ENCODE data around the gene PHKB.

Gene PHKB

GRCh38 chr16:47578033-47578432 is 116.9 kb downstream of the PHKB start:
- H3K36me3 ChIP-seq (ENCODE audit: control insufficient read depth, insufficient read depth, low read length): no peaks in the 10 kb centered on the region
- no peak overlapping the region for H3K4me3 ChIP-seq (ENCODE audit: insufficient read depth, low read depth, low read length, poor library complexity, severe bottlenecking)
- no peak overlapping the region for H3K27ac ChIP-seq (ENCODE audit: insufficient read depth, low read length, poor library complexity, severe bottlenecking)
- H3K9me3 ChIP-seq (ENCODE audit: control insufficient read depth, low read length): no peaks in the 10 kb centered on the region
- DNase-seq: no peak
- no peaks in the 10 kb centered on the region for H3K27me3 ChIP-seq (replicated peaks; ENCODE audit: control insufficient read depth, insufficient read depth, low read length, poor library complexity, severe bottlenecking)
- peaks cover 3% of the 10 kb centered on the region for H3K4me1 ChIP-seq (ENCODE audit: control insufficient read depth, insufficient read depth, low read length, poor library complexity, severe bottlenecking)

GRCh38 chr16:47578573-47578972 is 117.4 kb downstream of the PHKB start:
- DNase-seq: no peak

GRCh38 chr16:47581114-47581513 is 120.0 kb downstream of the PHKB start:
- H3K9me3 ChIP-seq (ENCODE audit: control insufficient read depth, low read length): no peaks in the 10 kb centered on the region
- DNase-seq: no peak
- H3K36me3 ChIP-seq (ENCODE audit: control insufficient read depth, insufficient read depth, low read length): peaks cover 4% of the 10 kb centered on the region
- H3K4me1 ChIP-seq (ENCODE audit: control insufficient read depth, insufficient read depth, low read length, poor library complexity, severe bottlenecking): no peaks in the 10 kb centered on the region
- no peak overlapping the region for H3K4me3 ChIP-seq (ENCODE audit: insufficient read depth, low read depth, low read length, poor library complexity, severe bottlenecking)
- no peaks in the 10 kb centered on the region for H3K27me3 ChIP-seq (replicated peaks; ENCODE audit: control insufficient read depth, insufficient read depth, low read length, poor library complexity, severe bottlenecking)
- H3K27ac ChIP-seq (ENCODE audit: insufficient read depth, low read length, poor library complexity, severe bottlenecking): no peak overlapping the region

More at GRCh38 chr16:47578573-47578972, 117.4 kb downstream of the PHKB start:
- peaks cover 1% of the 10 kb centered on the region for H3K4me1 ChIP-seq (ENCODE audit: control insufficient read depth, insufficient read depth, low read length, poor library complexity, severe bottlenecking)
- no peaks in the 10 kb centered on the region for H3K36me3 ChIP-seq (ENCODE audit: control insufficient read depth, insufficient read depth, low read length)
- H3K9me3 ChIP-seq (ENCODE audit: control insufficient read depth, low read length): no peaks in the 10 kb centered on the region
- no peaks in the 10 kb centered on the region for H3K27me3 ChIP-seq (replicated peaks; ENCODE audit: control insufficient read depth, insufficient read depth, low read length, poor library complexity, severe bottlenecking)
- H3K4me3 ChIP-seq (ENCODE audit: insufficient read depth, low read depth, low read length, poor library complexity, severe bottlenecking): no peak overlapping the region
- H3K27ac ChIP-seq (ENCODE audit: insufficient read depth, low read length, poor library complexity, severe bottlenecking): no peak overlapping the region

- H3K36me3 ChIP-seq (ENCODE audit: control insufficient read depth, insufficient read depth, low read length): peaks cover 8% of the 10 kb centered on the region
- no peak overlapping the region for H3K4me3 ChIP-seq (ENCODE audit: insufficient read depth, low read depth, low read length, poor library complexity, severe bottlenecking)
- no peak overlapping the region for H3K27ac ChIP-seq (ENCODE audit: insufficient read depth, low read length, poor library complexity, severe bottlenecking)
- no peaks in the 10 kb centered on the region for H3K9me3 ChIP-seq (ENCODE audit: control insufficient read depth, low read length)
- no peaks in the 10 kb centered on the region for H3K4me1 ChIP-seq (ENCODE audit: control insufficient read depth, insufficient read depth, low read length, poor library complexity, severe bottlenecking)
- H3K27me3 ChIP-seq (replicated peaks; ENCODE audit: control insufficient read depth, insufficient read depth, low read length, poor library complexity, severe bottlenecking): no peaks in the 10 kb centered on the region
- DNase-seq: no peak
Observed at GRCh38 chr16:47584464-47585225, 123.5 kb downstream of the PHKB start.

- Histone ChIP-seq H3K27me3 (replicated peaks; ENCODE audit: control insufficient read depth, insufficient read depth, low read length, poor library complexity, severe bottlenecking) (no peaks in the 10 kb centered on the region), H3K4me1 (ENCODE audit: control insufficient read depth, insufficient read depth, low read length, poor library complexity, severe bottlenecking) (no peaks in the 10 kb centered on the region), H3K9me3 (ENCODE audit: control insufficient read depth, low read length) (no peaks in the 10 kb centered on the region), H3K36me3 (ENCODE audit: control insufficient read depth, insufficient read depth, low read length) (peaks cover 19% of the 10 kb centered on the region), H3K4me3 (ENCODE audit: insufficient read depth, low read depth, low read length, poor library complexity, severe bottlenecking) (no peak overlapping the region), H3K27ac (ENCODE audit: insufficient read depth, low read length, poor library complexity, severe bottlenecking) (no peak overlapping the region)
- no peak for DNase-seq
Observed at GRCh38 chr16:47586121-47586520, 125.0 kb downstream of the PHKB start.

GRCh38 chr16:47590472-47590871 is 129.3 kb downstream of the PHKB start:
- H3K27ac ChIP-seq (ENCODE audit: insufficient read depth, low read length, poor library complexity, severe bottlenecking): no peak overlapping the region
- no peak for DNase-seq
- H3K36me3 ChIP-seq (ENCODE audit: control insufficient read depth, insufficient read depth, low read length): peaks cover 28% of the 10 kb centered on the region
- no peaks in the 10 kb centered on the region for H3K9me3 ChIP-seq (ENCODE audit: control insufficient read depth, low read length)
- no peak overlapping the region for H3K4me3 ChIP-seq (ENCODE audit: insufficient read depth, low read depth, low read length, poor library complexity, severe bottlenecking)
- no peaks in the 10 kb centered on the region for H3K27me3 ChIP-seq (replicated peaks; ENCODE audit: control insufficient read depth, insufficient read depth, low read length, poor library complexity, severe bottlenecking)
- no peaks in the 10 kb centered on the region for H3K4me1 ChIP-seq (ENCODE audit: control insufficient read depth, insufficient read depth, low read length, poor library complexity, severe bottlenecking)

GRCh38 chr16:47592232-47592631 is 131.1 kb downstream of the PHKB start:
- peaks cover 33% of the 10 kb centered on the region for H3K36me3 ChIP-seq (ENCODE audit: control insufficient read depth, insufficient read depth, low read length)
- H3K4me1 ChIP-seq (ENCODE audit: control insufficient read depth, insufficient read depth, low read length, poor library complexity, severe bottlenecking): no peaks in the 10 kb centered on the region
- H3K27me3 ChIP-seq (replicated peaks; ENCODE audit: control insufficient read depth, insufficient read depth, low read length, poor library complexity, severe bottlenecking): no peaks in the 10 kb centered on the region
- H3K9me3 ChIP-seq (ENCODE audit: control insufficient read depth, low read length): no peaks in the 10 kb centered on the region
- no peak overlapping the region for H3K4me3 ChIP-seq (ENCODE audit: insufficient read depth, low read depth, low read length, poor library complexity, severe bottlenecking)
- no peak overlapping the region for H3K27ac ChIP-seq (ENCODE audit: insufficient read depth, low read length, poor library complexity, severe bottlenecking)
- DNase-seq: no peak

GRCh38 chr16:47599512-47599911 is 138.4 kb downstream of the PHKB start:
- Histone ChIP-seq H3K4me3 (ENCODE audit: insufficient read depth, low read depth, low read length, poor library complexity, severe bottlenecking) (no peak overlapping the region), H3K36me3 (ENCODE audit: control insufficient read depth, insufficient read depth, low read length) (peaks cover 5% of the 10 kb centered on the region), H3K27me3 (replicated peaks; ENCODE audit: control insufficient read depth, insufficient read depth, low read length, poor library complexity, severe bottlenecking) (no peaks in the 10 kb centered on the region), H3K27ac (ENCODE audit: insufficient read depth, low read length, poor library complexity, severe bottlenecking) (no peak overlapping the region), H3K9me3 (ENCODE audit: control insufficient read depth, low read length) (no peaks in the 10 kb centered on the region), H3K4me1 (ENCODE audit: control insufficient read depth, insufficient read depth, low read length, poor library complexity, severe bottlenecking) (no peaks in the 10 kb centered on the region)
- no peak for DNase-seq

- no peak for DNase-seq
- Histone ChIP-seq H3K27me3 (replicated peaks; ENCODE audit: control insufficient read depth, insufficient read depth, low read length, poor library complexity, severe bottlenecking) (no peaks in the 10 kb centered on the region), H3K9me3 (ENCODE audit: control insufficient read depth, low read length) (no peaks in the 10 kb centered on the region), H3K4me1 (ENCODE audit: control insufficient read depth, insufficient read depth, low read length, poor library complexity, severe bottlenecking) (no peaks in the 10 kb centered on the region), H3K27ac (ENCODE audit: insufficient read depth, low read length, poor library complexity, severe bottlenecking) (no peak overlapping the region), H3K36me3 (ENCODE audit: control insufficient read depth, insufficient read depth, low read length) (peaks cover 5% of the 10 kb centered on the region), H3K4me3 (ENCODE audit: insufficient read depth, low read depth, low read length, poor library complexity, severe bottlenecking) (no peak overlapping the region)
Observed at GRCh38 chr16:47600376-47600775, 139.2 kb downstream of the PHKB start.

- Histone ChIP-seq H3K27ac (ENCODE audit: insufficient read depth, low read length, poor library complexity, severe bottlenecking) (no peak overlapping the region), H3K36me3 (ENCODE audit: control insufficient read depth, insufficient read depth, low read length) (no peaks in the 10 kb centered on the region), H3K27me3 (replicated peaks; ENCODE audit: control insufficient read depth, insufficient read depth, low read length, poor library complexity, severe bottlenecking) (no peaks in the 10 kb centered on the region), H3K4me3 (ENCODE audit: insufficient read depth, low read depth, low read length, poor library complexity, severe bottlenecking) (no peak overlapping the region), H3K9me3 (ENCODE audit: control insufficient read depth, low read length) (no peaks in the 10 kb centered on the region), H3K4me1 (ENCODE audit: control insufficient read depth, insufficient read depth, low read length, poor library complexity, severe bottlenecking) (no peaks in the 10 kb centered on the region)
- DNase-seq: no peak
Observed at GRCh38 chr16:47604306-47604705, 143.2 kb downstream of the PHKB start.

Measured in effector memory CD4-positive, alpha-beta T cell (primary cell).